22Rv1 (cell line): ENCODE measurements around the gene DPEP1.

Experiments used
- ZFX ChIP-seq: fragments of 450-650 bp; IDR thresholded peaks from 2 replicates; pipeline ENCODE4 v1.6.1; 2017; ENCODE audit warnings: antibody characterized with exemption, borderline replicate concordance
- TF ChIP-seq, protein P1 (sequence below): fragments of 450-650 bp; IDR thresholded peaks from 2 replicates; pipeline ENCODE4 v1.5.1; 2017; ENCODE audit warnings: mild to moderate bottlenecking

DNA sequence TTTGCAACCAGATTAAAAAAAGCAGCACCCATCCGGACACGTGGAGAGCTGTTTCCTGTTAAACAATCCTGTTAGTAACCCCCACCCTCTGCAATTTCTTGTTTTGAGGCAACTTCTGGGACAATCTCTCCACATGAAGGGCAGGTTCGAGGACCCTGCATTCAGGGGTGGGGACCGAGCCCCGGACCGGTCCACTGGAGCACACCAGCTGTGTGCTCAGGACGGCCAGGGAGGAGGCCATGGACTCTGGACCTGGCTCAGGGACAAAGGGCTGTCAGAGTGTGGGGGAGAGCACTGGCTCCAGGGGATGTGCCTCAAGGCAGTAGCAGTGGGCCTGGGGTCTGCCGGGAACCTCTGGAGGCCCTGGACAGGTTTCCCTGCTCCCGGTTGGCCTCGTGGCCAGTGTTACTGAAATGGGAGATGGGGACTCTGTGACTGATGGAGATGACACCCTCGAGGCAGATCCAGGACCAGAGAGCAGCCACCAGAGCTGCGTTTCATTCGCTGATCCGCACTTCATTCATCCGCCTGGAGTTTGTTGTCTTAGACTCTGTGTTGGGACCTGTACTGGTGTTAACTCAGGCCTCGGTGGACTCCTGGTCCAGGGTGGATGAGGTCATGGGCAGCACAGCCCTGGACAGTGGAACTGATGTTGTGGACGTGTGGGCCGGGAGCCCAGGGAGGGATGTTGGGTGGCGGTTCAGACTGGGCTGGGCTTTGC, 40.8 kb upstream of the DPEP1 start:
- TF ChIP-seq, protein P1, sequence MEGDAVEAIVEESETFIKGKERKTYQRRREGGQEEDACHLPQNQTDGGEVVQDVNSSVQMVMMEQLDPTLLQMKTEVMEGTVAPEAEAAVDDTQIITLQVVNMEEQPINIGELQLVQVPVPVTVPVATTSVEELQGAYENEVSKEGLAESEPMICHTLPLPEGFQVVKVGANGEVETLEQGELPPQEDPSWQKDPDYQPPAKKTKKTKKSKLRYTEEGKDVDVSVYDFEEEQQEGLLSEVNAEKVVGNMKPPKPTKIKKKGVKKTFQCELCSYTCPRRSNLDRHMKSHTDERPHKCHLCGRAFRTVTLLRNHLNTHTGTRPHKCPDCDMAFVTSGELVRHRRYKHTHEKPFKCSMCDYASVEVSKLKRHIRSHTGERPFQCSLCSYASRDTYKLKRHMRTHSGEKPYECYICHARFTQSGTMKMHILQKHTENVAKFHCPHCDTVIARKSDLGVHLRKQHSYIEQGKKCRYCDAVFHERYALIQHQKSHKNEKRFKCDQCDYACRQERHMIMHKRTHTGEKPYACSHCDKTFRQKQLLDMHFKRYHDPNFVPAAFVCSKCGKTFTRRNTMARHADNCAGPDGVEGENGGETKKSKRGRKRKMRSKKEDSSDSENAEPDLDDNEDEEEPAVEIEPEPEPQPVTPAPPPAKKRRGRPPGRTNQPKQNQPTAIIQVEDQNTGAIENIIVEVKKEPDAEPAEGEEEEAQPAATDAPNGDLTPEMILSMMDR = no peak
- no peak for TF ChIP-seq ZFX
